SU-DHL-6 (cell line): ENCODE measurements around the gene GH2.

Source experiments
- CTCF ChIP-seq: fragments of 200-600 bp; sonication (generic); IDR thresholded peaks from one replicate; pipeline ENCODE4 v1.5.1; 2017; ENCODE audit warnings: antibody characterized with exemption, mild to moderate bottlenecking, low read length, moderate library complexity; ENCODE audit not compliant: insufficient read depth, poor library complexity, severe bottlenecking
- EZH2phosphoT487 ChIP-seq: fragments of 200-600 bp; sonication (generic), shearing (Covaris generic); conservative IDR thresholded peaks from 2 replicates; pipeline ENCODE4 v1.6.1; 2018; ENCODE audit warnings: mild to moderate bottlenecking, antibody characterized with exemption, low read length, moderate library complexity, mixed read lengths

GRCh38 chr17:63843910-63844677 is 37.6 kb downstream of the GH2 start:
- TF ChIP-seq CTCF (no peak), EZH2phosphoT487 (no peak)
